ENCODE data around the gene SENP2. TPM values are rescaled to one million over a fixed set of nuclear protein-coding genes. Genes with fewer than 3 reads are reported as not detected.

SENP2 gene
- total RNA-seq, 3 donors from 2014 or later, result 32.0 to 45.2 (median 34.4) TPM

DNA sequence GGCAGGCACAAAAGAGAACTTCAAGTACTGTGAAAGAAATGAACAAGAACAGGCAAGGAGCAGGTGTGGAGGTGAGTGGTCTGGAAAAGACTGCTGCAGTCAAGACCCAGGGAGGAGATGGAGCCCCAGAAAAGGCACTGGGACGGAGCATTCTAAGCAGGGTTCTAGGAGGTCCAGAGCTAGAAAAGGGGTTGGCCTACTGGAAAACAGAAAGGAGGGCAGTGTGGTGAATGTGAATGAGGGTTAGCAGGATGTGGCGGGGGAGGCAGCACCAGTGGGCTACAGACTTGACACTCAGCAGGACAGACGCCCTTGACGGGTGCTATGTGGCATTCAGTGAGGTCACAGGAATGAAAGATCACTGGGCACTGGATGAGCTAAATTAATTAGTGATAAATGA lies 75.7 kb downstream of the SENP2 start:
- Histone ChIP-seq H3K36me3 (no peaks in the 10 kb centered on the region), H3K4me1 (no peaks in the 10 kb centered on the region), H3K9me3 (no peaks in the 10 kb centered on the region), H3K27ac (no peak overlapping the region), H3K4me3 (no peak overlapping the region), H3K27me3 (no peaks in the 10 kb centered on the region)
- no peak for DNase-seq (ENCODE audit: low spot score in 2 of 2)
- intact Hi-C loops (cut with DNase I; ENCODE audit: low total_unique reads), result no loop called here
- TF ChIP-seq POLR2A (IDR thresholded peaks at IDR 0.05), result no peak
- TF ChIP-seq POLR2AphosphoS5 (IDR thresholded peaks at IDR 0.05), result no peak
- TF ChIP-seq, protein P1, sequence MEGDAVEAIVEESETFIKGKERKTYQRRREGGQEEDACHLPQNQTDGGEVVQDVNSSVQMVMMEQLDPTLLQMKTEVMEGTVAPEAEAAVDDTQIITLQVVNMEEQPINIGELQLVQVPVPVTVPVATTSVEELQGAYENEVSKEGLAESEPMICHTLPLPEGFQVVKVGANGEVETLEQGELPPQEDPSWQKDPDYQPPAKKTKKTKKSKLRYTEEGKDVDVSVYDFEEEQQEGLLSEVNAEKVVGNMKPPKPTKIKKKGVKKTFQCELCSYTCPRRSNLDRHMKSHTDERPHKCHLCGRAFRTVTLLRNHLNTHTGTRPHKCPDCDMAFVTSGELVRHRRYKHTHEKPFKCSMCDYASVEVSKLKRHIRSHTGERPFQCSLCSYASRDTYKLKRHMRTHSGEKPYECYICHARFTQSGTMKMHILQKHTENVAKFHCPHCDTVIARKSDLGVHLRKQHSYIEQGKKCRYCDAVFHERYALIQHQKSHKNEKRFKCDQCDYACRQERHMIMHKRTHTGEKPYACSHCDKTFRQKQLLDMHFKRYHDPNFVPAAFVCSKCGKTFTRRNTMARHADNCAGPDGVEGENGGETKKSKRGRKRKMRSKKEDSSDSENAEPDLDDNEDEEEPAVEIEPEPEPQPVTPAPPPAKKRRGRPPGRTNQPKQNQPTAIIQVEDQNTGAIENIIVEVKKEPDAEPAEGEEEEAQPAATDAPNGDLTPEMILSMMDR (IDR thresholded peaks at IDR 0.05), result no peak

DNA sequence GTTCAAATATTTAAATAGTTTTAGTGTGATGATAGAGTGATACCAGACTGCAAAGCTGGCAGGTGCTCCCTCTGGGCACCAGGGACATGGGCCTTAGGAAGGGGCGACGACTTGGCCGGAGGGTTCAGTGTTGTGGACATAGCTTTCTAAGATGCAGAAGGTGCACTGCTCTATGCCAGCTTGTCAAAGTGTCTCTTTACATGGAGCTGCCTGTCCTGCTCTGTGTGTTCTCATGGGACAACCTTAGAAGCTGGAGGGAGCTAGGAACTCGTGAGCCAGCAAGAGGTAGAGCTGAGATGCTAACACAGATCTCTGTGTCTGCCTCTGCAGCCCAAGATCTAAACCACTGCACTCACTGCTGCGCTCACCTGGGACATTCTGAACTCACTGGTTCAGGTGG lies 77.8 kb downstream of the SENP2 start:
- no peaks in the 10 kb centered on the region for H3K9me3 ChIP-seq
- intact Hi-C loops (cut with DNase I; ENCODE audit: low total_unique reads), result no loop called here
- H3K4me3 ChIP-seq, result no peak overlapping the region
- no peaks in the 10 kb centered on the region for H3K36me3 ChIP-seq
- TF ChIP-seq POLR2AphosphoS5 (IDR thresholded peaks at IDR 0.05) (no peak), POLR2A (IDR thresholded peaks at IDR 0.05) (no peak)
- TF ChIP-seq, protein P1 (IDR thresholded peaks at IDR 0.05), result no peak
- no peak for DNase-seq (ENCODE audit: low spot score in 2 of 2)
- H3K27ac ChIP-seq, result no peak overlapping the region
- H3K4me1 ChIP-seq, result no peaks in the 10 kb centered on the region
- no peaks in the 10 kb centered on the region for H3K27me3 ChIP-seq

DNA sequence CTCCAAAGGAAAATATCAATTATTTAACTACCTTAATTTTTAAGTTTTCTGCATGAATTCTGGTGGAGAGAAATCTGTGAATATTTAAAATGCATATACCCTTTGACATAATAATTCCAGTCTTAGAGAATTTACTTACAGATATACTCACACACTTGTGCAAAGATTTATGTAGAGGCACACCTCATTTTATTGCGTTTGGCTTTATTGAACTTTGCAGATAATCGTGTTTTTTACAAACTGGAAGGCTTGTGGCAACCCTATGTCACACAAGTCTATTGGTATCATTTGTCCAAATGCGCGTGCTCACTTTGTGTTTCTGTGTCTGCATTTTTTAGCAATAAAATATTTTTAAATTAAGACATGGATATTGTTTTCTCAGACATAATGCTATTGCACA lies 81.5 kb downstream of the SENP2 start:
- intact Hi-C loops (cut with DNase I; ENCODE audit: low total_unique reads), result no loop called here

DNA sequence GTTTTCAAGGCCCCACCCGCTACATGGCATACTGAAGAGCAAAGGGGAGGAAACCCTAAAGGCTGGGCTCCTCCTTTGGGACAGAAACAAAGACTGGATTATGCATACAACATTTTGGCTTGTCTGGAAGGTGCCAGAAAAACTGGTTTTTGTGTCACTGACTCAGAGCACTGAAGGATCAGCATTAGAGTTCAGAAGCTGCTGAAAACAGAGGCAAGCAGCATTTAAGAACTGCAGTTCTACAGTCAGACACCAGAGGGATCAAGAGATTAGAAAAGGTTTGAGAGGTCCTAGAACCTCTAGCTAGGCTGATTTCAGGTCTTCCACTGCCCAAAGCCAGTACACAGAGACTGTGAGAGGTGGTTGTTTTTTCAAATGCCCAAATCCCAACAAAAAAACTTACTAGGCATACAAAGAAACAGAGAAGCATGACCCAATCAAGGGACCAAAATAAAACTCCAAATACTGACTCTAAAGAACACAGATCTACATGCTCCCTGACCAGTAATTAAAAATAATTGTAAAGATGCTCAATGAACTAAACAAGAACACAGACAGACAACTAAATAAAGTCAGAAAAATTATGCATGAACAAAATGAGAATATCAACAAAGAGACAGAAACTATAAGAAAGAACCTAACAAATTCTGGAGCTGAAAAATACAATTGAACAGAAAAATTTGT lies 91.2 kb downstream of the SENP2 start:
- H3K27me3 ChIP-seq, result no peaks in the 10 kb centered on the region
- intact Hi-C loops (cut with DNase I; ENCODE audit: low total_unique reads), result no loop called here
- H3K27ac ChIP-seq, result no peak overlapping the region
- H3K9me3 ChIP-seq, result no peaks in the 10 kb centered on the region
- TF ChIP-seq, protein P1 (IDR thresholded peaks at IDR 0.05), result peak in 2 of 3 donors; percentile 52 to 62
- no peak for TF ChIP-seq POLR2AphosphoS5 (IDR thresholded peaks at IDR 0.05)
- H3K4me3 ChIP-seq, result no peak overlapping the region
- no peaks in the 10 kb centered on the region for H3K36me3 ChIP-seq
- H3K4me1 ChIP-seq, result no peaks in the 10 kb centered on the region
- DNase-seq (ENCODE audit: low spot score in 2 of 2), result no peak

More for the DNA sequence above, 81.5 kb downstream of the SENP2 start:
- Histone ChIP-seq H3K27ac (no peak overlapping the region), H3K4me1 (no peaks in the 10 kb centered on the region), H3K4me3 (no peak overlapping the region), H3K9me3 (no peaks in the 10 kb centered on the region), H3K27me3 (no peaks in the 10 kb centered on the region), H3K36me3 (no peaks in the 10 kb centered on the region)
- DNase-seq (ENCODE audit: low spot score in 2 of 2), result no peak
- TF ChIP-seq POLR2A (IDR thresholded peaks at IDR 0.05) (no peak), POLR2AphosphoS5 (IDR thresholded peaks at IDR 0.05) (no peak)
- TF ChIP-seq, protein P1 (IDR thresholded peaks at IDR 0.05), result no peak

DNA sequence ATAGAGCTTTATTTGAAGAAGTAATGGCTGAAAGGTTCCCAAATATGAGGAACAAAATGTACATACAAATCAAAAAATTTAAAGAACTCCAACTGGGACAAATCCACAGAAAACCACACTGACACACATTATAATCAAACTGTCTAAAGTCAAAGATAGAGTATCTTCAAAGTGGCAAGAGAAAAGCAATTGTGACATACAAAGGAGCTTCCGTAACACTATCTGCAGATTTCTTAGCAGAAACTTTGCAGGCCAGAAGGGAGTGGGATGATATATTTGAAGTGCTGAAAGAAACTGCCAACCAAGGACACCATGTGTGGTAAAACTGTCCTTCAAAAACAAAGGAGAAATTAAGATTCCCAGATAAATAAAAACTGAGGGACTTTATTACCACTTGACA lies 91.9 kb downstream of the SENP2 start:
- TF ChIP-seq, protein P1 (IDR thresholded peaks at IDR 0.05), result no peak
- no peak for TF ChIP-seq POLR2AphosphoS5 (IDR thresholded peaks at IDR 0.05)
- no peak for TF ChIP-seq POLR2A (IDR thresholded peaks at IDR 0.05)
- H3K9me3 ChIP-seq, result no peaks in the 10 kb centered on the region
- no peak overlapping the region for H3K27ac ChIP-seq
- H3K4me3 ChIP-seq, result no peak overlapping the region
- H3K4me1 ChIP-seq, result no peaks in the 10 kb centered on the region
- H3K36me3 ChIP-seq, result no peaks in the 10 kb centered on the region
- no peak for DNase-seq (ENCODE audit: low spot score in 2 of 2)
- no peaks in the 10 kb centered on the region for H3K27me3 ChIP-seq
- intact Hi-C loops (cut with DNase I; ENCODE audit: low total_unique reads), result no loop called here

Data from breast epithelium (tissue), 4 donors.